Calu3 (cell line): ENCODE data around the gene EPHA8. TPM values are rescaled to one million over a fixed set of nuclear protein-coding genes. Genes with fewer than 3 reads are reported as not detected.

ENCODE experiments used
- Bru-seq: library from RNA; stranded (reverse); fragments of 400-500 nt; gene quantifications from one replicate; lab custom pipeline; 2021; lab: Mats Ljungman, UMichigan
- BruChase-seq, 2 experiments: library from RNA; stranded (reverse); fragments of 400-500 nt; gene quantifications; one replicate each; lab custom pipeline; 2021; lab: Mats Ljungman, UMichigan
- BruUV-seq: library from RNA; stranded (reverse); fragments of 400-500 nt; replicated peaks from 2 replicates; lab custom pipeline; 2021; lab: Mats Ljungman, UMichigan
- CTCF ChIA-PET: fragments of 300-600 bp; sonication (Branson Sonifier 250); formaldehyde crosslinking; loops from one replicate; lab custom pipeline; 2022; ENCODE audit warnings: antibody characterized with exemption; lab: Charles Lee
- DNase-seq: peaks from one replicate; pipeline ENCODE4 v3.0.0; 2022
- H3K27ac Mint-ChIP-seq: one replicate; pipeline ENCODE4 v1.8.0; 2022; ENCODE audit warnings: mixed read lengths; ENCODE audit not compliant: unreplicated experiment
- H3K27me3 Mint-ChIP-seq: one replicate; pipeline ENCODE4 v1.8.0; 2022; ENCODE audit warnings: mixed read lengths; ENCODE audit not compliant: unreplicated experiment
- H3K36me3 Mint-ChIP-seq: one replicate; pipeline ENCODE4 v1.8.0; 2022; ENCODE audit warnings: mild to moderate bottlenecking, moderate library complexity, mixed read lengths; ENCODE audit not compliant: insufficient read depth, unreplicated experiment
- H3K4me1 Mint-ChIP-seq: one replicate; pipeline ENCODE4 v1.8.0; 2022; ENCODE audit warnings: mild to moderate bottlenecking, low read depth, mixed read lengths; ENCODE audit not compliant: unreplicated experiment
- H3K4me3 Mint-ChIP-seq: one replicate; pipeline ENCODE4 v1.8.0; 2022; ENCODE audit warnings: mild to moderate bottlenecking, low read depth, moderate library complexity, mixed read lengths; ENCODE audit not compliant: unreplicated experiment
- H3K9me3 Mint-ChIP-seq: one replicate; pipeline ENCODE4 v1.8.0; 2022; ENCODE audit warnings: low read depth, mixed read lengths; ENCODE audit not compliant: unreplicated experiment
- CTCF ChIP-seq: fragments of 200-600 bp; IDR thresholded peaks from one replicate; pipeline ENCODE4 v1.8.0; 2022; ENCODE audit warnings: antibody characterized with exemption; ENCODE audit not compliant: unreplicated experiment
- intact Hi-C: fragments of 100-400 bp; cut with micrococcal nuclease; formaldehyde crosslinking; loops from one replicate; pipeline ENCODE4 v1.10.0; 2022; ENCODE audit not compliant: unreplicated experiment
- long read RNA-seq: library from polyadenylated mRNA; stranded (forward); transcript quantifications from one replicate; pipeline ENCODE4 v2.0.0, GENCODE V29; 2022
- total RNA-seq: library from RNA; stranded (reverse); gene quantifications from 2 replicates; pipeline ENCODE4 v1.2.3, GENCODE V29; 2022

EPHA8 gene
- total RNA-seq (not detected in 2 replicates), Bru-seq, nascent RNA (not detected), BruChase-seq, experiment 1, labeled RNA remaining after a 6-hour chase (percentile 2 among the genes with signal in this experiment), BruChase-seq, experiment 2, labeled RNA remaining after a 2-hour chase (percentile 5 among the genes with signal in this experiment)
- long read RNA-seq, partial matches to known transcripts: 0 of 1 reads
- long read RNA-seq, other reads (novel, unspliced or antisense): 1 of 1 reads

GRCh38 chr1:22562584-22563583, at the start of gene EPHA8:
TSS of gene EPHA8 (plus strand) at chr1:22563489. CDS start at chr1:22563636, 147 bp downstream.
- H3K9me3 Mint-ChIP-seq: no peaks in the 10 kb centered on the region
- intact Hi-C loops: no loop called here
- H3K4me1 Mint-ChIP-seq: no peaks in the 10 kb centered on the region
- peak within 1 kb of the TSS; percentile 36 for H3K4me3 Mint-ChIP-seq
- peaks cover 74% of the 10 kb centered on the region for H3K27me3 Mint-ChIP-seq
- H3K27ac Mint-ChIP-seq: no peak within 1 kb of the TSS
- no TSS peak for BruUV-seq
- H3K36me3 Mint-ChIP-seq: peaks cover 6% of the 10 kb centered on the region
- DNase-seq: no peak
- no peak for TF ChIP-seq CTCF
- CTCF ChIA-PET: no interaction called here

- Mint-ChIP-seq H3K27ac (no peak overlapping the region), H3K27me3 (no peaks in the 10 kb centered on the region), H3K4me1 (no peaks in the 10 kb centered on the region), H3K4me3 (no peak overlapping the region), H3K36me3 (peaks cover 2% of the 10 kb centered on the region), H3K9me3 (no peaks in the 10 kb centered on the region)
- BruUV-seq: no TSS peak
- no peak for TF ChIP-seq CTCF
- intact Hi-C loops: no loop called here
- CTCF ChIA-PET: no interaction called here
- no peak for DNase-seq
These were observed 46.2 kb upstream of the EPHA8 start for GRCh38 chr1:22516906-22517571.

- no peak for TF ChIP-seq CTCF
- H3K36me3 Mint-ChIP-seq: peaks cover 6% of the 10 kb centered on the region
- BruUV-seq: no TSS peak
These were observed 45.3 kb upstream of the EPHA8 start for GRCh38 chr1:22517956-22518355.

GRCh38 chr1:22518379-22518778, 44.9 kb upstream of the EPHA8 start:
- BruUV-seq: no TSS peak
- intact Hi-C loops: no loop called here
- TF ChIP-seq CTCF: no peak
- H3K36me3 Mint-ChIP-seq: peaks cover 6% of the 10 kb centered on the region
- H3K9me3 Mint-ChIP-seq: no peaks in the 10 kb centered on the region
- H3K27me3 Mint-ChIP-seq: no peaks in the 10 kb centered on the region
- H3K4me1 Mint-ChIP-seq: no peaks in the 10 kb centered on the region
- no peak for DNase-seq
- H3K27ac Mint-ChIP-seq: no peak overlapping the region
- CTCF ChIA-PET: no interaction called here
- H3K4me3 Mint-ChIP-seq: no peak overlapping the region

More at GRCh38 chr1:22517956-22518355, 45.3 kb upstream of the EPHA8 start:
- Mint-ChIP-seq H3K4me3 (no peak overlapping the region), H3K27ac (no peak overlapping the region), H3K9me3 (no peaks in the 10 kb centered on the region), H3K4me1 (no peaks in the 10 kb centered on the region), H3K27me3 (no peaks in the 10 kb centered on the region)
- DNase-seq: no peak
- intact Hi-C loops: no loop called here
- CTCF ChIA-PET: no interaction called here
